AG08396 (cell line): Measurements from ENCODE around the gene CAMTA1.
A peak's percentile ranks its signal among the peaks of the same experiment; 100 is the strongest.
"Not testable (repeated sequence)": the region's sequence is repeated elsewhere in the genome, so short reads cannot be mapped to it uniquely, and the experiment has no call there.

ENCODE experiments used
- DNase-seq: peaks from one replicate; pipeline ENCODE4 v3.0.0; 2012; ENCODE audit warnings: low spot score, mixed read lengths

CAMTA1 gene

GRCh38 chr1:7108251-7108650 lies 323.0 kb downstream of the CAMTA1 start:
- DNase-seq, result no peak

- no peak for DNase-seq
Measured at GRCh38 chr1:7109901-7110300, 324.6 kb downstream of the CAMTA1 start.

GRCh38 chr1:7110321-7110720 lies 325.1 kb downstream of the CAMTA1 start:
- no peak for DNase-seq

- no peak for DNase-seq
Measured at GRCh38 chr1:7111853-7112252, 326.6 kb downstream of the CAMTA1 start.

- no peak for DNase-seq
Measured at GRCh38 chr1:7113136-7113535, 327.9 kb downstream of the CAMTA1 start.

- no peak for DNase-seq
Measured at GRCh38 chr1:7113822-7114221, 328.6 kb downstream of the CAMTA1 start.

GRCh38 chr1:7116001-7116400 lies 330.7 kb downstream of the CAMTA1 start:
- no peak for DNase-seq

GRCh38 chr1:7117399-7118281 lies 332.4 kb downstream of the CAMTA1 start:
- peak; percentile 72 for DNase-seq

- no peak for DNase-seq
Measured at GRCh38 chr1:7119156-7119555, 333.9 kb downstream of the CAMTA1 start.

- DNase-seq, result no peak
Measured at GRCh38 chr1:7120863-7121621, 335.8 kb downstream of the CAMTA1 start.

GRCh38 chr1:7121622-7121988 lies 336.4 kb downstream of the CAMTA1 start:
- DNase-seq, result no peak

GRCh38 chr1:7127322-7128075 lies 342.2 kb downstream of the CAMTA1 start:
- no peak for DNase-seq

GRCh38 chr1:7128293-7128692 lies 343.0 kb downstream of the CAMTA1 start:
- no peak for DNase-seq

GRCh38 chr1:7130127-7130526 lies 344.9 kb downstream of the CAMTA1 start:
- DNase-seq, result no peak

- DNase-seq, result no peak
Measured at GRCh38 chr1:7135493-7135892, 350.2 kb downstream of the CAMTA1 start.

GRCh38 chr1:7136166-7136953 lies 351.1 kb downstream of the CAMTA1 start:
- no peak for DNase-seq

- no peak for DNase-seq
Measured at GRCh38 chr1:7140251-7140650, 355.0 kb downstream of the CAMTA1 start.

GRCh38 chr1:7145947-7146346 lies 360.7 kb downstream of the CAMTA1 start:
- DNase-seq, result no peak

- DNase-seq, result no peak
Measured at GRCh38 chr1:7146710-7147109, 361.5 kb downstream of the CAMTA1 start.

- DNase-seq, result not testable (repeated sequence)
Measured at GRCh38 chr1:7147581-7148282, 362.5 kb downstream of the CAMTA1 start.
